Sigmoid colon (tissue), 4 donors: ENCODE results near the gene TRIM69.

Experiments used
- EP300 ChIP-seq, 4 donors: sonication (generic); formaldehyde crosslinking; IDR thresholded peaks; one replicate each; pipeline ENCODE4 v1.6.1; 2017; ENCODE audit warnings: antibody characterized with exemption in 4 of 4
- POLR2A ChIP-seq, 2 donors: fragments of 450-650 bp; IDR thresholded peaks; one replicate each; pipeline ENCODE4 v1.6.1; 2016; ENCODE audit warnings: antibody characterized with exemption in 2 of 2, mild to moderate bottlenecking in 2 of 2, moderate library complexity in 2 of 2
- TF ChIP-seq, protein P1 (sequence below), 4 experiments: fragments of 450-650 bp in 3 of 4; fragments of 200-600 bp in 1 of 4; IDR thresholded peaks; one replicate each; pipeline ENCODE4 v1.5.1; 2016 to 2019; ENCODE audit warnings: antibody characterized with exemption in 4 of 4, mild to moderate bottlenecking in 3 of 4, moderate library complexity in 2 of 4

DNA sequence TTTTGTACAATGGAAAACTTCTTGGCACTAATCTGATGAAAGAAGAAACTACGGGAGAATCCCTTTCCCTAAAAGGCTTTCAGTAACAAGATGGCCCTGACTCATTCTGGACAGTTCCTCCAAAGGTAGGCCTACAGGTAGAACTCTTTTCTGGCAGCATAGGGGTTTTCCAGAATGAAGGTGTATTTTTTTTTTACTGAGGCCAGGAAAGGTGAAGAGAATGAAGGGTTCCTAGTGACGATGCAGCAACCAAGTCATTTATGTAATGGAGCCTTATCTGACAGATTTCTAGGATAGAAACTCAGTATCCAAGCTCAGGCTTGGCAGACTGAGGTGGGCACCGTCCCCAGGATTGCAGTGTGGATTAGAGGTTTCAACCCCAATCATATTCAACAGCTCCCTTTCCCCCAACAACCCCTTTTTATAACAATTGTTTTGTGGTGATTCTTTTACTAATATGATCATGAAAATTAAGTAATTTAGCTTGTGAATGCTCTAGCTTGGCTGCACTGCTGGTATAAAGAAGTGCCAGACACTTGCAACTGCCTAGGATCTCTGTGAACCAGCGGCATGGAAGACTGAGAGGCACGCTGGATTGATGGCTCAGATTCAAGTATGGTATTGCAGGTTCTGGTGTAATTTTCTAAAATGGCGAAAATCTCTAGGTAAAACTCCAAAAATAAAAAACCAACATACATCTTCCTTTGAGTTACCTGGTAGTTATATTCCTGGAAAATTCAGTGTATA is 8.7 kb upstream of the TRIM69 start:
- TF ChIP-seq, protein P1, sequence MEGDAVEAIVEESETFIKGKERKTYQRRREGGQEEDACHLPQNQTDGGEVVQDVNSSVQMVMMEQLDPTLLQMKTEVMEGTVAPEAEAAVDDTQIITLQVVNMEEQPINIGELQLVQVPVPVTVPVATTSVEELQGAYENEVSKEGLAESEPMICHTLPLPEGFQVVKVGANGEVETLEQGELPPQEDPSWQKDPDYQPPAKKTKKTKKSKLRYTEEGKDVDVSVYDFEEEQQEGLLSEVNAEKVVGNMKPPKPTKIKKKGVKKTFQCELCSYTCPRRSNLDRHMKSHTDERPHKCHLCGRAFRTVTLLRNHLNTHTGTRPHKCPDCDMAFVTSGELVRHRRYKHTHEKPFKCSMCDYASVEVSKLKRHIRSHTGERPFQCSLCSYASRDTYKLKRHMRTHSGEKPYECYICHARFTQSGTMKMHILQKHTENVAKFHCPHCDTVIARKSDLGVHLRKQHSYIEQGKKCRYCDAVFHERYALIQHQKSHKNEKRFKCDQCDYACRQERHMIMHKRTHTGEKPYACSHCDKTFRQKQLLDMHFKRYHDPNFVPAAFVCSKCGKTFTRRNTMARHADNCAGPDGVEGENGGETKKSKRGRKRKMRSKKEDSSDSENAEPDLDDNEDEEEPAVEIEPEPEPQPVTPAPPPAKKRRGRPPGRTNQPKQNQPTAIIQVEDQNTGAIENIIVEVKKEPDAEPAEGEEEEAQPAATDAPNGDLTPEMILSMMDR (IDR thresholded peaks at IDR 0.05), result no peak
- TF ChIP-seq EP300 (IDR thresholded peaks at IDR 0.05) (no peak), POLR2A (IDR thresholded peaks at IDR 0.05) (no peak)
